Measurements from ENCODE around the gene TYK2. TPM values are rescaled to one million over a fixed set of nuclear protein-coding genes. Genes with fewer than 3 reads are reported as not detected.

The TYK2 gene
- total and polyA plus RNA-seq, 9 of the 15 experiments (the other 6 are each of a cell fraction or from before 2014, with no cell fraction given) = 15.0 to 182 (median 85.9) TPM

DNA sequence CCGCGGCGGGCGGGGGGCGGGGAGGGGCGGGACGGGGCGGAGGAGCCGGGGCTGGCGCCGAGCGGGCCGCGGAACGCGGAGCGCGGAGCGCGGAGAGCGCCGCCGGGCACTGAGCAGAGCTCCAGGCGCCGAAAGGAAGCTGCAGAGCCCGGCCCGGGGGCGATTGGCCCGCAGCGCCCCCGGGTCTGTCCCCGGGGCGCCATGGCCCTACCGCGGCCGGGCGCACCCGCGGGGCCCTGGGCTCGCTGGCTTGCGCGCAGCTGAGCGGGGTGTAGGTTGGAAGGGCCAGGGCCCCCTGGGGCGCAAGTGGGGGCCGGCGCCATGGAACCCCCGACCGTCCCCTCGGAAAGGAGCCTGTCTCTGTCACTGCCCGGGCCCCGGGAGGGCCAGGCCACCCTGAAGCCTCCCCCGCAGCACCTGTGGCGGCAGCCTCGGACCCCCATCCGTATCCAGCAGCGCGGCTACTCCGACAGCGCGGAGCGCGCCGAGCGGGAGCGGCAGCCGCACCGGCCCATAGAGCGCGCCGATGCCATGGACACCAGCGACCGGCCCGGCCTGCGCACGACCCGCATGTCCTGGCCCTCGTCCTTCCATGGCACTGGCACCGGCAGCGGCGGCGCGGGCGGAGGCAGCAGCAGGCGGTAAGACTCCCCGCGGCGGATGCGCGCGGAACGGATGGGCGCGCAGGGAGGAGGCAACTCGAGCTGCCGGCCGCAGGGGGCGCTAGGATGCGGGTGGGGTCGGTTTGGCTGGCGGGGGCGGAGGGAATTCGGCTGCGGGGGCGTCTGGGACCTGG lies 40.3 kb upstream of the TYK2 start, which contains the start of gene PDE4A (continued):
- TF ChIP-seq, protein P1, sequence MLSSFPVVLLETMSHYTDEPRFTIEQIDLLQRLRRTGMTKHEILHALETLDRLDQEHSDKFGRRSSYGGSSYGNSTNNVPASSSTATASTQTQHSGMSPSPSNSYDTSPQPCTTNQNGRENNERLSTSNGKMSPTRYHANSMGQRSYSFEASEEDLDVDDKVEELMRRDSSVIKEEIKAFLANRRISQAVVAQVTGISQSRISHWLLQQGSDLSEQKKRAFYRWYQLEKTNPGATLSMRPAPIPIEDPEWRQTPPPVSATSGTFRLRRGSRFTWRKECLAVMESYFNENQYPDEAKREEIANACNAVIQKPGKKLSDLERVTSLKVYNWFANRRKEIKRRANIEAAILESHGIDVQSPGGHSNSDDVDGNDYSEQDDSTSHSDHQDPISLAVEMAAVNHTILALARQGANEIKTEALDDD (IDR thresholded peaks at IDR 0.05) = no peak
- TF ChIP-seq RNF2 (IDR thresholded peaks at IDR 0.05) = no peak
- no peak for TF ChIP-seq KAT8 (IDR thresholded peaks at IDR 0.05; ENCODE audit: low read depth)
- no peak for TF ChIP-seq HDAC3 (IDR thresholded peaks at IDR 0.05; ENCODE audit: borderline replicate concordance, partially characterized antibody)
- no peak for TF ChIP-seq ZNF780A (CRISPR knock-in tag; IDR thresholded peaks at IDR 0.05)
- TF ChIP-seq CAMTA2 (CRISPR knock-in tag; conservative IDR thresholded peaks at IDR 0.05) = no peak
- TF ChIP-seq ZNF668 (CRISPR knock-in tag; IDR thresholded peaks at IDR 0.05) = no peak
- no peak for TF ChIP-seq CHD4 (IDR thresholded peaks at IDR 0.05; ENCODE audit: insufficient read depth, insufficient replicate concordance, low read depth, low read length, poor library complexity, severe bottlenecking)
- TF ChIP-seq PTBP1 (IDR thresholded peaks at IDR 0.05; ENCODE audit: low read depth, low read length) = no peak
- TF ChIP-seq FIP1L1 (IDR thresholded peaks at IDR 0.05; ENCODE audit: low read depth, low read length, poor library complexity, severe bottlenecking) = peak; percentile 96
- TF ChIP-seq KAT7 (CRISPR knock-in tag; IDR thresholded peaks at IDR 0.05; ENCODE audit: borderline replicate concordance) = no peak
- TF ChIP-seq ARID1B (IDR thresholded peaks at IDR 0.05) = no peak
- TF ChIP-seq DPF2 (IDR thresholded peaks at IDR 0.05) = no peak
- TF ChIP-seq ZNF263 (CRISPR knock-in tag; IDR thresholded peaks at IDR 0.05; ENCODE audit: borderline replicate concordance) = no peak
- TF ChIP-seq, protein P2, sequence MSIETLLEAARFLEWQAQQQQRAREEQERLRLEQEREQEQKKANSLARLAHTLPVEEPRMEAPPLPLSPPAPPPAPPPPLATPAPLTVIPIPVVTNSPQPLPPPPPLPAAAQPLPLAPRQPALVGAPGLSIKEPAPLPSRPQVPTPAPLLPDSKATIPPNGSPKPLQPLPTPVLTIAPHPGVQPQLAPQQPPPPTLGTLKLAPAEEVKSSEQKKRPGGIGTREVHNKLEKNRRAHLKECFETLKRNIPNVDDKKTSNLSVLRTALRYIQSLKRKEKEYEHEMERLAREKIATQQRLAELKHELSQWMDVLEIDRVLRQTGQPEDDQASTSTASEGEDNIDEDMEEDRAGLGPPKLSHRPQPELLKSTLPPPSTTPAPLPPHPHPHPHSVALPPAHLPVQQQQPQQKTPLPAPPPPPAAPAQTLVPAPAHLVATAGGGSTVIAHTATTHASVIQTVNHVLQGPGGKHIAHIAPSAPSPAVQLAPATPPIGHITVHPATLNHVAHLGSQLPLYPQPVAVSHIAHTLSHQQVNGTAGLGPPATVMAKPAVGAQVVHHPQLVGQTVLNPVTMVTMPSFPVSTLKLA (conservative IDR thresholded peaks at IDR 0.05) = peak; percentile 43 to 70; a peak in 3 of 4 replicates
- no peak for TF ChIP-seq ZNF212 (CRISPR knock-in tag; IDR thresholded peaks at IDR 0.05)
- TF ChIP-seq, protein P3, sequence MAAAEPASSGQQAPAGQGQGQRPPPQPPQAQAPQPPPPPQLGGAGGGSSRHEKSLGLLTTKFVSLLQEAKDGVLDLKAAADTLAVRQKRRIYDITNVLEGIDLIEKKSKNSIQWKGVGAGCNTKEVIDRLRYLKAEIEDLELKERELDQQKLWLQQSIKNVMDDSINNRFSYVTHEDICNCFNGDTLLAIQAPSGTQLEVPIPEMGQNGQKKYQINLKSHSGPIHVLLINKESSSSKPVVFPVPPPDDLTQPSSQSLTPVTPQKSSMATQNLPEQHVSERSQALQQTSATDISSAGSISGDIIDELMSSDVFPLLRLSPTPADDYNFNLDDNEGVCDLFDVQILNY (CRISPR knock-in tag; IDR thresholded peaks at IDR 0.05) = no peak
- TF ChIP-seq ZNF12 (CRISPR knock-in tag; IDR thresholded peaks at IDR 0.05) = no peak
- 0 out of 4 replicates have a peak, but pooled peaks of 1 of the 2 experiments have one; percentile 37 for TF ChIP-seq RCOR1 (IDR thresholded peaks at IDR 0.05; ENCODE audit: borderline replicate concordance in 1 of 2, low read depth in 2 of 2, low read length in 2 of 2)
- TF ChIP-seq ZNF316 (IDR thresholded peaks at IDR 0.05) = no peak
- TF ChIP-seq PML (IDR thresholded peaks at IDR 0.05; ENCODE audit: low read length) = no peak
- TF ChIP-seq ZNF24 (IDR thresholded peaks at IDR 0.05) = no peak
- no peak for TF ChIP-seq ZNF644 (tag; IDR thresholded peaks at IDR 0.05; ENCODE audit: low read depth)
- TF ChIP-seq PHF21A (IDR thresholded peaks at IDR 0.05; ENCODE audit: borderline replicate concordance, low read depth) = 0 out of 2 replicates have a peak, but pooled peaks have one; percentile 43
- no peak for TF ChIP-seq ZFPM2 (CRISPR knock-in tag; IDR thresholded peaks at IDR 0.05)

Data from K562 (cell line).